Thymus (tissue), 11 donors: ENCODE data around the gene MYCBPAP. TPM values are rescaled to one million over a fixed set of nuclear protein-coding genes. Genes with fewer than 3 reads are reported as not detected.

Source experiments
- DNase-seq, 9 donors: peaks; one replicate each; pipeline ENCODE4 v3.0.0-alpha.2; 2013; ENCODE audit warnings: low spot score in 9 of 9, low read depth in 6 of 9, missing footprints in 1 of 9
- H3K27ac ChIP-seq, 2 donors: one replicate each; pipeline ENCODE4 v1.5.1; 2013; ENCODE audit warnings: control low read depth in 1 of 2, low read depth in 1 of 2, low read length in 1 of 2, mild to moderate bottlenecking in 1 of 2, moderate library complexity in 1 of 2
- H3K27me3 ChIP-seq, 2 donors: one replicate each; pipeline ENCODE4 v1.5.1; 2013; ENCODE audit warnings: low read length in 1 of 2; ENCODE audit not compliant: control insufficient read depth in 2 of 2, insufficient read depth in 1 of 2
- H3K36me3 ChIP-seq, 2 donors: one replicate each; pipeline ENCODE4 v1.5.1; 2013; ENCODE audit warnings: low read length in 1 of 2, mild to moderate bottlenecking in 1 of 2, moderate library complexity in 1 of 2; ENCODE audit not compliant: control insufficient read depth in 2 of 2, insufficient read depth in 2 of 2
- H3K4me1 ChIP-seq, 2 donors: one replicate each; pipeline ENCODE4 v1.5.1; 2013; ENCODE audit warnings: low read length in 2 of 2; ENCODE audit not compliant: control insufficient read depth in 2 of 2, insufficient read depth in 2 of 2
- H3K4me3 ChIP-seq, 2 donors: one replicate each; pipeline ENCODE4 v1.5.1; 2013; ENCODE audit warnings: low read length in 2 of 2, control low read depth in 1 of 2, mild to moderate bottlenecking in 1 of 2
- H3K9me3 ChIP-seq, 2 donors: one replicate each; pipeline ENCODE4 v1.5.1; 2013; ENCODE audit warnings: low read length in 1 of 2, mild to moderate bottlenecking in 1 of 2; ENCODE audit not compliant: control insufficient read depth in 2 of 2, insufficient read depth in 1 of 2
- WGBS: extraction: QIAGEN DNeasy Blood & Tissue Kit; methylation state at CpG from one replicate; pipeline ENCODE4 v1.1.7; 2013; 5-methylcytosine and 5-hydroxymethylcytosine counted together
- polyA plus RNA-seq: library from polyadenylated mRNA; stranded (reverse); fragments of 200-250 nt; gene quantifications from one replicate; pipeline ENCODE4 v1.2.3, GENCODE V29; 2013
- total RNA-seq: library from RNA; stranded (reverse); fragments of 120-200 nt; gene quantifications from one replicate; pipeline ENCODE4 v1.2.4, GENCODE V29; 2013
- donor health status: healthy.

MYCBPAP gene
- total and polyA plus RNA-seq, 2 donors: 1.2 to 1.5 TPM

GRCh38 chr17:50476545-50477315 is 31.5 kb upstream of the MYCBPAP start:
- no peaks in the 10 kb centered on the region for H3K9me3 ChIP-seq
- no peak for DNase-seq
- no peak overlapping the region for H3K4me3 ChIP-seq
- H3K27ac ChIP-seq: no peak overlapping the region
- peaks cover 10 to 17% of the 10 kb centered on the region in 2 donors for H3K4me1 ChIP-seq
- H3K36me3 ChIP-seq: peaks cover 4 to 6% of the 10 kb centered on the region in 2 donors
- H3K27me3 ChIP-seq: peaks cover 0 to 5% of the 10 kb centered on the region in 2 donors
- 93% methylated on average over 18 of the region's 18 CpGs for WGBS

GRCh38 chr17:50477976-50478375 is 30.3 kb upstream of the MYCBPAP start:
- H3K36me3 ChIP-seq: peaks cover 4 to 16% of the 10 kb centered on the region in 2 donors
- 93% methylated on average over 7 of the region's 7 CpGs for WGBS
- peaks cover 0 to 4% of the 10 kb centered on the region in 2 donors for H3K9me3 ChIP-seq
- H3K4me3 ChIP-seq: peak overlapping the region; percentile 45 to 57
- no peak for DNase-seq
- H3K4me1 ChIP-seq: peaks cover 10 to 16% of the 10 kb centered on the region in 2 donors
- peaks cover 0 to 5% of the 10 kb centered on the region in 2 donors for H3K27me3 ChIP-seq
- peak overlapping the region; percentile 69 to 70 for H3K27ac ChIP-seq

GRCh38 chr17:50478391-50479381 is 29.6 kb upstream of the MYCBPAP start, which contains the start of gene RSAD1:
TSS of gene RSAD1 (plus strand) at chr17:50478860. CDS start at chr17:50478885, 25 bp downstream.
- peak within 1 kb of the TSS; percentile 57 to 84 for H3K4me3 ChIP-seq
- peak within 1 kb of the TSS; percentile 69 to 80 for H3K27ac ChIP-seq
- H3K9me3 ChIP-seq: peaks cover 0 to 4% of the 10 kb centered on the region in 2 donors
- H3K27me3 ChIP-seq: peaks cover 0 to 5% of the 10 kb centered on the region in 2 donors
- peaks cover 10 to 21% of the 10 kb centered on the region in 2 donors for H3K36me3 ChIP-seq
- peaks cover 10 to 16% of the 10 kb centered on the region in 2 donors for H3K4me1 ChIP-seq
- peak in 8 of 9 donors; percentile 53 to 91 (median 72) for DNase-seq
- 6% methylated on average over 75 of the region's 75 CpGs for WGBS

GRCh38 chr17:50479522-50480141 is 28.6 kb upstream of the MYCBPAP start:
- Histone ChIP-seq H3K36me3 (peaks cover 17 to 31% of the 10 kb centered on the region in 2 donors), H3K4me3 (peak overlapping the region; percentile 57 to 84), H3K27me3 (peaks cover 0 to 5% of the 10 kb centered on the region in 2 donors), H3K9me3 (peaks cover 0 to 4% of the 10 kb centered on the region in 2 donors), H3K4me1 (peaks cover 10 to 16% of the 10 kb centered on the region in 2 donors), H3K27ac (peak overlapping the region in 1 of 2 donors; percentile 31)
- WGBS: 19% methylated on average over 19 of the region's 19 CpGs
- peak in 6 of 9 donors; percentile 18 to 76 (median 52) for DNase-seq

GRCh38 chr17:50480142-50480764 is 28.0 kb upstream of the MYCBPAP start:
- DNase-seq: no peak
- peaks cover 20 to 36% of the 10 kb centered on the region in 2 donors for H3K36me3 ChIP-seq
- H3K27me3 ChIP-seq: peaks cover 0 to 5% of the 10 kb centered on the region in 2 donors
- peaks cover 0 to 4% of the 10 kb centered on the region in 2 donors for H3K9me3 ChIP-seq
- no peak overlapping the region for H3K4me3 ChIP-seq
- 98% methylated on average over 7 of the region's 7 CpGs for WGBS
- peaks cover 10 to 16% of the 10 kb centered on the region in 2 donors for H3K4me1 ChIP-seq
- H3K27ac ChIP-seq: no peak overlapping the region

- Histone ChIP-seq H3K9me3 (peaks cover 0 to 4% of the 10 kb centered on the region in 2 donors), H3K36me3 (peaks cover 24 to 41% of the 10 kb centered on the region in 2 donors), H3K27me3 (peaks cover 0 to 5% of the 10 kb centered on the region in 2 donors), H3K4me3 (no peak overlapping the region), H3K4me1 (peaks cover 10 to 16% of the 10 kb centered on the region in 2 donors), H3K27ac (no peak overlapping the region)
- WGBS: 99% methylated on average over 2 of the region's 2 CpGs
- DNase-seq: no peak
These were observed 27.3 kb upstream of the MYCBPAP start for GRCh38 chr17:50480854-50481490.

- no peak overlapping the region for H3K27ac ChIP-seq
These were observed 26.6 kb upstream of the MYCBPAP start for GRCh38 chr17:50481648-50482047.

GRCh38 chr17:50482110-50482509 is 26.1 kb upstream of the MYCBPAP start:
- Histone ChIP-seq H3K36me3 (peaks cover 24 to 41% of the 10 kb centered on the region in 2 donors), H3K27me3 (no peaks in the 10 kb centered on the region), H3K27ac (no peak overlapping the region), H3K9me3 (peaks cover 0 to 4% of the 10 kb centered on the region in 2 donors), H3K4me3 (no peak overlapping the region), H3K4me1 (peaks cover 10 to 16% of the 10 kb centered on the region in 2 donors)
- no peak for DNase-seq
- 98% methylated on average over 23 of the region's 23 CpGs for WGBS

More at GRCh38 chr17:50481648-50482047, 26.6 kb upstream of the MYCBPAP start:
- peaks cover 0 to 4% of the 10 kb centered on the region in 2 donors for H3K9me3 ChIP-seq
- over 99% methylated on average over 4 of the region's 4 CpGs for WGBS
- no peak overlapping the region for H3K4me3 ChIP-seq
- no peak for DNase-seq
- peaks cover 24 to 41% of the 10 kb centered on the region in 2 donors for H3K36me3 ChIP-seq
- no peaks in the 10 kb centered on the region for H3K27me3 ChIP-seq
- H3K4me1 ChIP-seq: peaks cover 10 to 16% of the 10 kb centered on the region in 2 donors
